Measurements from ENCODE around the gene CDH4.

Gene CDH4

DNA sequence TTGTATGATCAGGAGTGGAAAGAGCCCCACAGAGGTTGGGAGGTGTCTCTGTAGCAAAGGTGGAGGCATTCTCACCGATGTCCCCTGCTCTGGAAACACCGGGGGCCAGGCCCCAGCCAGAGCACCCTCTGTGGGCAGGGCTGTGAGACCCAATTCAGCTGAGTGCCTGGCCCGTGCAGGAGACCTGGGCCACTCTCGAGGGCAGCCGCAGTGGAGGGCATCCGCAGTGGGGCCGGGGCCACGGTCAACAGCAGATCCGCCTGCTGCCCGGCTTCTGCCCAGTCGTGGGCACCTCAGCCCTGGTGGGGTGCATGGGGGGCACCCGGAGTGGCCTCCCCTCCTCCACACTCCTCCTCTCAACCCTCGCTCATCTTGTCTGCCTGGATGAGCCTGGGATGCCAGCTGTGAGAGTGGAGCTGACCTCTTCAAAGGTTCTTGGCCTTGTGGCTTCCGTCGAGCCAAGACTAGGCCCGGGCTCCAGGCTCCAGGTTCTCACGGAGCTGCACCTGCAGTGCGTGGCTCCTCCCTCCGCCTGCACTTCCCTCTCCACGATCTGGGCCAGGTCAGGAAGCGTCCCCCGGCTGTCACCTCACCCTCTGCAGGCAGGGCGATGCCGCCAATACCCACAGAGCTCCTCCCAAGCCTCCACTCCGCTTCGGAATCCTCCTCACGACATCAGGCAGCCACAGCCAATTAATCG lies 678.9 kb downstream of the CDH4 start:
- no peak for DNase-seq

DNA sequence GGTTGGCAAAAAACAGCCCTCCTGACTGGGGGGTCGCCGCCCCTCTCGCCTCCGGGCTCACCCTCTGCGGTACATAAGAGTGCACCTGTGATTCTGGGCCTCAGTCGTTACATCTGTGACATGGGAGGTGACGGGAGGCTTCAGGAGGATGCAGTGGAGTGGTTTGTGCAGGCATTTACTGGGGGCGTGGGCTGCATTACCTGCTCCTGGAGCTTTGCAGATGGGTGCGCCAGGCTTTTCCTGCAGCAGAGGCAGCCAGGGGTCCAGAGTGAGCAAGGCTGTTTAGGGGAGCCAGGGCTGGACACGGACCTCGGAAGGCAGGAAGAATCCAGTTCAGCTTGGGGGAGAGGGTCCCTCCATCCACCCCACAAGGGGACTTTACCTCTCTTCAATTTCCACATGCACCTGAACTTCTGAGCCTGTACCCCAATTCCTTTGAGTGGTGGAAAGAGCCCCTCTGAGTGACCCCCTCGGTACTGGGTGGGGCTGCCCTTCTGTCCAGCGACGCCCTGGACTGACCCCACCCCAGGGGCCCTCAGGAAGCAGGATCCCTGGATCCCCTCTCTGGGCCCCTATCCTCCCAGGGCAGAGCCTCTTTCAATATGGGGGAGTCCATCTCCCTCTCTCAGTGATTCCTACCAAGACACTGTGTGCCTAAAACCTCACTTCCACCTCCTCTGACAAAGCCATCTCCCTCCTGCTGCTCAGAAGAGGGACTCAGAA lies 679.6 kb downstream of the CDH4 start:
- DNase-seq, result no peak

DNA sequence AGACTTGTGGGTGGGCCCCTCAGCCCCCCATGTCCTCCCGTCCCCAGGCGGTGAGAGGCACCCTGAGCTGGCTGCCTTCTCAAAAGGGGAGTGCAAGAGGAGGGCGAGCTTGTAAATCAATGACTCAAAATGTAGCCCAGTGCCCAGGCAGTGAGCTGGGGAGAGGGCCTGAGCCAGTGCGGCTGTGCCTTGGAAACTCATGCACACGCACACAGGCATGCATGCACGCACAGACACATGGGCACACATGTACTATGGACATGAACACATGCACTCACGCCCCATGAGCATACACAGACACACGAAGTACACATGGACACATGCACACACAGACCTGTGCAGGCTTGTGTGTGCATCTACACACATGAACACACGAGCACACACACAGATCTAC lies 680.1 kb downstream of the CDH4 start:
- DNase-seq, result no peak

DNA sequence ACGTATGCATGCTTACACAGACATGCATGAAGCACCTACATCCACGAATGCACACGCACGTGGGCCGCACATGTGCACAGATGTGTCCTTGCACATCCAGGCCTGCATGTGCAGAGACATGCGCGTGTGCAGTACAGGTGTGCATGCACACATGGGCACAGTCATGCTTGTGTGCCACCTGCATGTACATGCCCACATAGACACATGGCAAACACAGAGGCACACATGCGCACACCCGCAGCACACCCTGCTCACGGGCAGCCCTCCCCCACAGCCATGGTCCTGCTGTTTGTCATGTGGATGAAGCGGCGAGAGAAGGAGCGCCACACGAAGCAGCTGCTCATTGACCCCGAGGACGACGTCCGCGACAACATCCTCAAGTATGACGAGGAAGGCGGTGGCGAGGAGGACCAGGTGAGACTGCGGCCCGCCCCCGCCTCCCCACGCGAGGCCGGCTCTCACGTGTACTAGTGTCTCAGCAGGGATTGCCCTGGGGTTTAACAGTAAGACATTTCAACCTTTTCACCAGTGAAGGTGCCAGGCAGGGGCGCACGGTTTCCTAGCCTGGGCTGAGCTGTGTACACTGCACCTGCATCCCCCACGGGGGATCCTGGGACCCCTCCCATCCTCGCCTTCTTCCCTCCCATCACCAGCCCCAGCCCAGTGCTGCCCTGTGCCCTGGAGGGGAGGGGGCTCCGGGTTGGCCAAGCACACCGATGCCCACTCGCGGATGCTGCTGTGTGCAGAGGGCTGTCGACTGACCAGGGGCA lies 680.8 kb downstream of the CDH4 start:
- no peak for DNase-seq

DNA sequence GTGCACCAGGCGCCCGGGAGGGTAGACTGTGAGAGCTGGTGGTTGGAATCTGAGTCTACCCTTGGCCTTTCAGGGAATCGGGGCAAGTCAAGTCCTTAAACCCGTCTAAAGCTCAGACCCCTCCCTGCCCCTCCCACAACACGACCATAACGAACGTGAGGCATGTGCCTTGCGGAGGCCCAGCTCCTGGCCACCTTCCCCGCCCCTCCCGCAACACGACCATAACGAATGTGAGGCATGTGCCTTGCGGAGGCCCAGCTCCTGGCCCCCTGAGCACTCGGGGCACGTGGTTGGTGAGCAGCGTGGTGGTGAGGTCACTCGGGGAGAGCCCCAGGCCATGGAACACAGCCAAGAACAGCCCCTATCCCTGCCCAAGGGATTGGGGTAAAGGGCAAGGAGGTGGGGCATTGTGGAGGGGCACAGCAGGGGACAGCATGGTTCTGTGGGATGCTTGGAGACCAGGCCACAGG lies 681.5 kb downstream of the CDH4 start:
- DNase-seq, result no peak

DNA sequence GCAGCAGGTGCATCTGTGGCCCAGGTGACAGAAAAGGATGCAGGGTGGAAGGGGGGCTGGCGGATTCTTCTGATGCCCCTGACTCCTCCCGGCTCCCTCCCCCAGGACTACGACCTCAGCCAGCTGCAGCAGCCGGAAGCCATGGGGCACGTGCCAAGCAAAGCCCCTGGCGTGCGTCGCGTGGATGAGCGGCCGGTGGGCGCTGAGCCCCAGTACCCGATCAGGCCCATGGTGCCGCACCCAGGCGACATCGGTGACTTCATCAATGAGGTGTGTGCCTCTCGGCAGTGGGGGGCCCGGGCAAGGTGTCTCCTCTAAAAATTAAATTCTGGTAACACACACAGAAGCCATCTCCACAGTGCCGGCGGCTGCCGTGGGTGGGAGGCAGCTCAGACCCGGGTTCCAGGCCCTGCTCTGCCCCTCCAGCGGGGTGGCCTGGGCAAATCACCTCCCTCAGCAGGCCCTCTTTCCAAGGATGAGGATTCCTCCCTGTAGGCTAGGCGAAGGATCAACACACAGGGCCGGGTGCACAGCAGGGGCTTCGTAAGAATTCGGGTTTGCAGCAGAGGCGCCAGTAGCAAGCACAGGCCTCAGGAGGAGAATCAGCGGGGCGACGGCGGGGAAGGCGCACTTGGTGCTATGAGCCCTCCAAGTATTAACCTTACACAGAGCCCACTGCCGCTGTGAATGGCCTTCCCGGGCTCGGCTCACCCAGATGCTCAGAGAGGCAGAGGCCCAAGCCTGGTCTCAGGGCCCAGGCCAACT lies 682.1 kb downstream of the CDH4 start:
- DNase-seq, result no peak

DNA sequence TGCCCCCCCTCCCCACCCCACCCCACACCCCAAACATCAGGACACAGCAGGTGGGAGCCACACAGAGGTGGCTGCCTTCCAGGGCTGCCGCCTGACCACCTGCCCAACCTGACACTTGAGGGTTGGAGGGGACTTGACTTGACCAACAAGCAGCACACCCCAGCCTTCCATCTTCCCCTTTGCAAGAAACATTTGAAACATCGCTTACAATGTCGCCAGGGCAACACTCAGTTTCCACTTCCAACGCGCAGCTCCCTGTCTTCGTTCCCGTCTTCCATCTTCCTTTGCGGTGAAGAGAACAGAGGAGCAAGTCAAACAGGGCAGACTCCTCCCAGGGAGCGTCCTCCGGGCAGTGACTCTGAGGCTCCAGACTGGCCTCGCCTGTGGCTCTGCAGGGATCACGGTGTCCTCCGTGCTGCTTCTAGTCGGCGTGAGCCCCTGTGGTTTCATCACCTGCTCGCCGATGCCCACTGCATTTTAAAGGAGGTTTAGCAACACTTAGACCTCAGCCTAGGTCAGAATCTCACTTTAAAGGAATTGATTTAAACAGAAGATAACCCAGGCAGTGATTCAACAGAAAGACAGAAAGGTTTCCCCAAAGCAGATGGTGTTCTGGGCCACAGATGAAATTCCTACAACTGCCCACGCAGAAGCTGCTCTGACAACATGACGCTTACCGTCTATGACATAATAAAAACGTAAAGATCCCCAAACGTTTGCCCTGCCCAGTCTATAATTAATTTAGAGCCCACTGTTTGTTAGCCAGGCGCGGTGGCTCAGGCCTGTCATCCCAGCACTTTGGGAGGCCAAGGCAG lies 682.9 kb downstream of the CDH4 start:
- no peak for DNase-seq

DNA sequence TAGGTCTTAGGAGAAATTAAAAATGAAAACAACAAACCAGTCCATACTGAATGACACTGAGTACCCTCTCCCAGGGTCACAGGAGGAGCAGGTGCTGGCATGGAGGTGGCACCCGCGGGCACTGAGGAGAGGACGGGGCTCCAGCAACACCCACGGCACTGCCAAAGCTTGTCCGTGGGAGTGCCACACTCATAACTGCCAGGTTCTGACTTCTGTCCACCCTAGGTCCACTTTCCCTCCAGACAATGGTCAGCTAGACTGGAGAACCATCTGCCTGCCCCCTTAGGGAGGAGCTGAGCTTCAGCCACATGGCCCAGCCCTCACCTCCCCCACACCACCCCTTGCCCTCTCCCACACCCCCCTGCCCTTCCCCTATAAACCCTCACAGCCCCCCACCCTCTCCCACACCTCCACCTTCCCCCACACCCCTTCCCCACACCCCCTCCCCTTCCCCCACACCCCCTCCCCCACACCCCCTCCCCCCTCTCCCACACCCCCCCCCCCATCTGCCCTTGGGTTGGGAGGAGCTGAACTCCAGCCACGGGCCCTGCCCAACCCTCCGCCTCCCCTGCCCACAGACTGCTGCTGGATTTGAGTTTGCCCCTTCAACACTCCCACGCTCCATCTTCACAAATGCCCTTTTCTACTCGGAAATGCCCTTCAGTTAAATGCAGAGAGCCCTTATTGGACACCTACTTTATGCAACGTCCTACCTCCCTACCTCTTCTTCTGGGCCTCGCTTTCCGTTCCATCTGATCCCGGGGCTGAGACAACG lies 684.1 kb downstream of the CDH4 start:
- DNase-seq, result no peak

DNA sequence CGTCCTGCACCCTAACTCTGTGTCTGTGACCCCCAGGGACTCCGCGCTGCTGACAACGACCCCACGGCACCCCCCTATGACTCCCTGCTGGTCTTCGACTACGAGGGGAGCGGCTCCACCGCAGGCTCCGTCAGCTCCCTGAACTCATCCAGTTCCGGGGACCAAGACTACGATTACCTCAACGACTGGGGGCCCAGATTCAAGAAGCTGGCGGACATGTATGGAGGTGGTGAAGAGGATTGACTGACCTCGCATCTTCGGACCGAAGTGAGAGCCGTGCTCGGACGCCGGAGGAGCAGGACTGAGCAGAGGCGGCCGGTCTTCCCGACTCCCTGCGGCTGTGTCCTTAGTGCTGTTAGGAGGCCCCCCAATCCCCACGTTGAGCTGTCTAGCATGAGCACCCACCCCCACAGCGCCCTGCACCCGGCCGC lies 684.7 kb downstream of the CDH4 start:
- no peak for DNase-seq

DNA sequence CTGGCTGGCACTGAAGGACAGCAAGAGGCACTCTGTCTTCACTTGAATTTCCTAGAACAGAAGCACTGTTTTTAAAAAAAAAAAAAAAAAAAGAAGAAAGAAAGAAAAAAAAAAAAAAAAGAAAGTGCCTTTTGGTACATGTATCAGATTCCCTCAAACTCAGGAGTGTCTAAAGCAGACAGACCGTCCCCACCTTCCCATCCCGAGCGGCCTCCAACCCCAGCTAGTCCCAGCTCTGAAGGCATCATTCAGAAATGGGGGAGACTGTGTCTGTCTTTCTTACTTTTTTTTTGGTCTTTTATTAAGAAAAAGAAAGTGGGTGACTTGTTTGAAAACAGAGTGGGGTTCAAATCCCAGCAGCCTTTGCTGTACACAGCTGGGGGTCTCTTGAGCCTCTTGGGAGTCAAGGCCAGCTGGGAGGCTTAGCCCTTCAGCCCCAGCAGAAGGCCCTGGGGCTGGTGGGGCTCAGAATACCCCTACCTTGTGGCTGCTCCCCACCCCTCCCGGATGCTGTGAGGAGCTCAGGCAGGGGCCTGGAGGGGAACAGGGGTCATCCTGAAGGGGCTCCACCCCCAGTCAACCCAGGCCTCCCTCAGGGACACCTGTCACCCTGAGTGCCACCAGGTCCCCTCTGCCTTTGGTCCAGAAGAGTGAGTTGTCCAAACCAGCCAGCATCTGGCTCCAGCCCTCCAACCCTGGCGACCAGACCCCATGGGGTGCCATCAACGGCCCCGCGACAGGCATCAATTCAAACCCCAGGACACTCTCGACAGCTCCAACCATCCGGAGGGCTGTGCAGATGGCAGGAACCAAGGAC lies 685.3 kb downstream of the CDH4 start:
- DNase-seq, result no peak

DNA sequence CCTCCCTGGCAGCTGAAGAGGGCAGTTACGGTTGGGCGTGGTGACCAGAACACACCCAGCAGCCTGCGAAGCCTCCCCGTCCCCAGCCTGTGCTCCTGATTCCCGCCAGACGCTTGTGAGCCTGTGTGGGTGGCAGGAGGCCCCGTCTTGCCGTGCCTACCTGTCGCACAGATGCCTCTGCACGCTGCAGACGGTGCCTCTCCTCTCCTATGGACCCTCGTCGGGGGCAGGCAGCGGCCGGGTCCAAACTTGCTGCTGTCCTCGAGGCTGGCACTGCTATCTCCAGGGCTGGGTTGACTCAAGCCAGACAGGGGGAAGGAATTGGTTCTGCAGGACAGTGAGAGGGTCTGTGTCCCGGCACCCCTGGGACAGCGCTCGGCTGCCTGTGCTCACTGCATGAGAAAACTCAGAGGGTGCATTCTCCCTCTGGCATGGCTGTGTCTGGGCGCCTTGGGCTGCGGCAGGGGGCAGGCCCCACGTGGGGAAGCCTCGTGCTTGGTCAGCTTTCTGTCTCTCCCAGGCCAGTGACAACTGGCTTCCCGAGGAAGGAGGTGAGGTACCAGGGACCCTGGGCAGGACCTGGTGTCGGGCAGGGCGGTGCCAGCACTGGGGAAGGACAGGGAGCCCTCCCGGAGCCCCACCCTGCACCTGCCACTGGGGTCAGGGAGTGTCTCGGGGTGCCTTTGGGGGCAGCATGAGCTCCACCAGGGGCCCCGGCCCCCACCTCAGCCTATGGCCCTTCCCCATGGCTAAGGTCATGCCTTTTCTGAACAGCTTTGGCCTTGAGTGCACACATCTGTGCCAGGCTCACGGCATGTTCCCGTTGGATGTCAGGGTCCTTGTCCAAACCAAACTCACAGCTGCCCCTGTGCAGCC lies 686.1 kb downstream of the CDH4 start:
- no peak for DNase-seq

DNA sequence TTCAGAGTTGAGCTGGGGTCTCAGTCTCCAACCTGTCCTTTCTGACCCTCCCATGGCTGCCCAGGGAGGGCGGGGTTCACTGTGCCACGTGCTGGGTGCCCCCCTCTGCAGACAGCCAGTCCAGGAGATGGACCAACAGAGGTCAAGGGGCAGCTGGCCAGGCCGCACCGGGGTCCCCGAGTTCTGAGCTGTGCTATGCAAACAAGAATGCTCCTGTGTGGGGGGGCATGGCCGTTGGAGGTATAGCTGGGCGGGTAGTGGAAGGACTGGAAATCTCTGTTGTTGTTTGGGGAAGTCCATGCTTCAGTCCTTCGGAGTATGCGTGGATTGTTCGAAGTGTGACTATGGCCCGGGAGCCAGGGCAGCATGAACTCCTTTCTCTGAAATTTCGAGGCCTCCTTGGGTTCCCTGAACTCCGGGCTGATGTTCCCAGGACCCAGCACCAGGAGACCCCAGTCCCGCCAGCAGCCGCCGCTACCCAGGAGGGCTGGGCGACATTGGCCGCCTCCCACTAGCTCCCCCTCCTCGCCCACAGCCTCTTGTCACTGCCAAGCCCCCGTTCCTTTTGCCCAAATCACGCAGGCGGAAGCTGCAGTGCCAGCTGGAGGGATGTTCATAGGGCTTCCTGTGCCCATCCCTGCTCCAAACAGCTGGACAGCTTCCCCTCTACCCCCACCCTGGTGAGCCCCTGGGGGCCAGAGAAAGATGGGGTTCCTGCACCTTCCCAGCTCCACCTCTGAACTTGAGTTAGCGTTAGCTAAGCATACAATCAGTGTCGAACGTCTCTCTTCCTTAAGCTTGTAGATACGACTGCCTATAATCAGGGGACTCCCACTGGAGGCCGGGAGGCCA lies 687.0 kb downstream of the CDH4 start:
- no peak for DNase-seq

DNA sequence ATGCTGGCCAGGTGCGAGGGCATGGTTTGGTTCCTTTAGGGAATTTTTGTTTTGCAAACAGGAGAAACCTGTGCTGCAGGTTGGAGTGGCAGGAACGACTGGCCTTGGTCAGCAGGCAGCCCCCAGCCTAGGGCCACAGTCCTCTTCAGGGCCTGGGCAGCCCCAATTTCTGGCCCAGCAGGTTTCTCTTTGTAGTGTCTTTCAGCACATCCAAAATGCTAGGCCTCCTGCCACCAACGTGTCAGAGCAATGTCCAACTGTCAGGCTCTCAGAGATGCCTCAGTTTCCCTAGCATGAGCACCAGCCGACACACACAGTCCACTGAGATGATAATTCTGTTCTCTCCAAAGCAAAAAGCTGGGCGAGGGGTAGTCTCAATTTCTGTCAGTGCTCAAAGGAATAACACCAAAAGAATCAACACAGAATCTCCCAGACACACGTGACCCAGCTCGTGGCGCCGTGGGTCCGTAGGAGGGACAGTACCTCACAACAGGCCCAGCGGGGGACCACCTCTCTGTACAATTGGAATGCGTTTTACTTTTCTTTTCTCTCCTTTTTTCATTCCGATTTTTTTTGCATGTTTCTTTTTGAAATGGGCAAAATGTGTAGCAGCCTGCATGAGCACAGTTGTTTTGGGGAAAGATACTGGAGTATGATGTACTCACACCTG lies 687.8 kb downstream of the CDH4 start:
- DNase-seq, result no peak

DNA sequence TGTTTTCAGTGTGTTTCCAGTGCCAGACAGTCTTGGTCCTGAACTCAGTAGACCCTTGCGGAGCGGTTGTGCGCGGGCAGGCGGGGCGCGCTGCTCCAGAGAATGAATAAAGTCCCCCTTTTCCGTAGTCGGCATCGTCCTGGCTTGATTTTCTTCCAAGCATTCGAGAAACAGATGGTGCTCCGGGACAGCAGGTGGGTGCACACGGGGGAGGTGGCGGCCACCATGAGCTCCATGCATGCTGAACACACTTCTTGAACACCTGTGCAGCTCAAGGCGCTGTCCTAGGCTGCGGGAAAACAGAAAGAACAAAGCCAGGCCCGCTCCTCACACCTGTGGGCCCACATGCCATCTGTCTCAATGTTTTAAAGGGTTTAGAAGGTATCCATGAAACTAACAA lies 688.4 kb downstream of the CDH4 start:
- DNase-seq, result no peak

DNA sequence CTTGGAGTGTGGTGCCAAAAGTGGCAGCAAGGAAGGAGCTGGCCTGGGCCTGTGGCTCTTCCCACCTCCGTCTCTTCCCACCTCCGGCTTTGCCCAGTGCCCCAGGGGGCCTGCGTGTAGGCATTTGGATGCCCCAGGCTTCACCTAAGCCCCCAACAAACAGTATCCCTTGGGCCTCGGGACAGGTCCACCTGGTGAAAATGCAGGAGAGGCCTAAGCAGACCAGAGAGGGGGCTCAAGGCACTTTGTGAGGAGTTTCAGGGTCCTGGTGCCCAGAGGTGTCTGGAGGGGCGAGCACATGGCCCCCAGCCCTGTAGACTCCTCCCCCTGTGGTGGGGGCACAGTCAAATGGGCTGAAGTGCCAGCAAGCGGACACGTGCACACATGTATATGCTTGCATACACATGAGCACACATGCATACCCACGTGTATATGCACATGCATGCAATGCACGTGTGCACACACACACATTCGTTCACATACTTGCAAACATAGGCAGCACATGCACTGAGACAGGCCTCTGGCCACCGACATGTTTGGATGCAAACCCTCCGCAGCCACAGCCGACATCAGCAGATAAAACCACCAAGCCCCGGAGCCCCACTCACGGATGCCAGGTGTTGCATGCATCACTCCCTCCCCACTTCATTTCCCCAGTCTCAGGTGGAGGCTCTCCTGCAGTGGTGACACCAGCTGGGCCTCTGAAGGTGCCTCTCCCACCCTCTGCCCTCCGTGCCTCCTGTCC lies 689.1 kb downstream of the CDH4 start:
- no peak for DNase-seq

DNA sequence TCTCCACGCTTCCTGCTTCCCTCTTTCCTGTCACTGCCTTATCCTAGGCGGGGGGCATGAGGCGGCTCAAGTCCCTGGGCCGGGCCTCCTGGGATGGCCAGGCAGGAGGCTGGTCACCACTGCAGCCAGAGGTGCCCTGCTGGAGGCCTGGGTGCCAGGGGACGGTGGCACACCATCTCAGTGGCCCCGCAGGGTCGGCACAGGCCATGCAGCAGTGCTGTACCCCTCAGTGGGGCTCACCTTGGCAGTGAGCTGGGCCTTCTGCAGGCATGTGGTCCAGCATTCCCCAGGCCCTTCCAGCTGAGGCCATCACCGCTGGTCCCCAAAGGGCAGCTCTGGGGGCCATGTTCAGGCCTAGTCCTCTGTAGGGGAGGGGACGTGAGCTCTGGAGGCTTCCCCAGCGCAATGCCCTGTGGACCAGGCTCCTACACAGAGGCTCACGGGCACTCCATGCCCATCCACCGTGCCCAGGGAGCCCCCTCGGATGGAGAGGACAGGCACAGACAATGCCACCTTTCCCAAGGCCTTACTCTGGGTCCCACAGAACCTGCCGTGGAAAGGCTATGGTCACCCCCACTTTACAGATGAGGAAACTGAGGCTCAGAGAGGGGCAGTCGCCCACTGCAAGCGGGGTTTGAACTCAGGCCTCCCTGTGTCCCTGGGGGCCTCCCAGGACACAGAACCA lies 689.8 kb downstream of the CDH4 start:
- DNase-seq, result no peak
